ENCODE data around the gene ZNF622. TPM values are rescaled to one million over a fixed set of nuclear protein-coding genes. Genes with fewer than 3 reads are reported as not detected.

The ZNF622 gene
- total and polyA plus RNA-seq, 11 donors: 43.7 to 171 (median 58.4) TPM

- no peaks in the 10 kb centered on the region for H3K9me3 ChIP-seq
- H3K27ac ChIP-seq: no peak overlapping the region
- no peaks in the 10 kb centered on the region for H3K36me3 ChIP-seq
- H3K27me3 ChIP-seq: no peaks in the 10 kb centered on the region
- H3K4me3 ChIP-seq: no peak overlapping the region
- H3K4me1 ChIP-seq: no peaks in the 10 kb centered on the region
- TF ChIP-seq POLR2A (IDR thresholded peaks at IDR 0.05) (no peak), CTCF (IDR thresholded peaks at IDR 0.05) (no peak)
- ATAC-seq: no peak
- WGBS, 4 donors: 87 to 95% (median 92%) methylated on average over 1 of the region's 1 CpG
- no peak for DNase-seq
- intact Hi-C loops (cut with DNase I): no loop called here
Observed at GRCh38 chr5:16406630-16407029, 59.0 kb downstream of the ZNF622 start.

GRCh38 chr5:16406023-16406422 is 59.6 kb downstream of the ZNF622 start:
- Histone ChIP-seq H3K27me3 (no peaks in the 10 kb centered on the region), H3K4me3 (no peak overlapping the region), H3K9me3 (no peaks in the 10 kb centered on the region), H3K27ac (no peak overlapping the region), H3K36me3 (no peaks in the 10 kb centered on the region), H3K4me1 (no peaks in the 10 kb centered on the region)
- ATAC-seq (no peak), DNase-seq (no peak)
- TF ChIP-seq CTCF (IDR thresholded peaks at IDR 0.05) (no peak), POLR2A (IDR thresholded peaks at IDR 0.05) (no peak)
- 76 to 94% (median 85%) methylated on average over 3 of the region's 3 CpGs for WGBS, 4 donors
- intact Hi-C loops (cut with DNase I): no loop called here

Other genes with a start within 250 kb of the ZNF622 start
- gene RETREG1, start 151.2 kb upstream of the ZNF622 start, total RNA-seq: 100 to 1,000 TPM in 8 of 9 donors, 10 to 100 TPM in 1; 80.3 to 219 (median 173) TPM
- 100 to 1,000 TPM in 1 of 2 donors, 10 to 100 TPM in 1; 24.5 to 110 TPM for gene RETREG1, start 151.2 kb upstream of the ZNF622 start, polyA plus RNA-seq